22Rv1 (cell line): ENCODE results near the gene FAM193B.

Experiments used
- H3K27ac ChIP-seq: fragments of 450-650 bp; 2 replicates; pipeline ENCODE4 v1.5.1; 2017
- ZFX ChIP-seq: fragments of 450-650 bp; IDR thresholded peaks from 2 replicates; pipeline ENCODE4 v1.6.1; 2017; ENCODE audit warnings: antibody characterized with exemption, borderline replicate concordance
- TF ChIP-seq, protein P1 (sequence below): fragments of 450-650 bp; IDR thresholded peaks from 2 replicates; pipeline ENCODE4 v1.5.1; 2017; ENCODE audit warnings: mild to moderate bottlenecking

FAM193B gene

DNA sequence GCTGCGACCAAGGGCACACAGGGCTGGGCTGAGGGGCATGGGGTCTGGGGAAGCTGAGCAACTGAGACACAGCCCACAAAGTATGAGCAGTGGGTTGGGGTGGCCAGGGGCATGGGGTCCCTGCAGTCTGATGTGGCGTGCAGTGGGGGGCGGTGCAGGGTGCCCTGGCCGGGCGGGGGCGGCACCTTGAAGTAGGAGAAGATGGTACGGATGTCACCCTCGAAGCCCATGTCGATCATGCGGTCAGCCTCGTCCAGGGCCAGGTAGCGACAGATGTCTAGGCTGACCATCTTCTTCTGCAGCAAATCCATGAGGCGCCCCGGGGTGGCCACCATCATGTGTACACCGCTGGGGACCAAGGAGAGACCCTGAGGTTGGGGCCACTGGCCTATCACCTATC is 40.9 kb downstream of the FAM193B start:
- no peak for TF ChIP-seq ZFX
- TF ChIP-seq, protein P1, sequence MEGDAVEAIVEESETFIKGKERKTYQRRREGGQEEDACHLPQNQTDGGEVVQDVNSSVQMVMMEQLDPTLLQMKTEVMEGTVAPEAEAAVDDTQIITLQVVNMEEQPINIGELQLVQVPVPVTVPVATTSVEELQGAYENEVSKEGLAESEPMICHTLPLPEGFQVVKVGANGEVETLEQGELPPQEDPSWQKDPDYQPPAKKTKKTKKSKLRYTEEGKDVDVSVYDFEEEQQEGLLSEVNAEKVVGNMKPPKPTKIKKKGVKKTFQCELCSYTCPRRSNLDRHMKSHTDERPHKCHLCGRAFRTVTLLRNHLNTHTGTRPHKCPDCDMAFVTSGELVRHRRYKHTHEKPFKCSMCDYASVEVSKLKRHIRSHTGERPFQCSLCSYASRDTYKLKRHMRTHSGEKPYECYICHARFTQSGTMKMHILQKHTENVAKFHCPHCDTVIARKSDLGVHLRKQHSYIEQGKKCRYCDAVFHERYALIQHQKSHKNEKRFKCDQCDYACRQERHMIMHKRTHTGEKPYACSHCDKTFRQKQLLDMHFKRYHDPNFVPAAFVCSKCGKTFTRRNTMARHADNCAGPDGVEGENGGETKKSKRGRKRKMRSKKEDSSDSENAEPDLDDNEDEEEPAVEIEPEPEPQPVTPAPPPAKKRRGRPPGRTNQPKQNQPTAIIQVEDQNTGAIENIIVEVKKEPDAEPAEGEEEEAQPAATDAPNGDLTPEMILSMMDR, result no peak

GRCh38 chr5:177512736-177513380 is 41.5 kb downstream of the FAM193B start:
- no peak for TF ChIP-seq ZFX
- TF ChIP-seq, protein P1, result no peak

More for the DNA sequence above, 40.9 kb downstream of the FAM193B start:
- no peak overlapping the region for H3K27ac ChIP-seq

DNA sequence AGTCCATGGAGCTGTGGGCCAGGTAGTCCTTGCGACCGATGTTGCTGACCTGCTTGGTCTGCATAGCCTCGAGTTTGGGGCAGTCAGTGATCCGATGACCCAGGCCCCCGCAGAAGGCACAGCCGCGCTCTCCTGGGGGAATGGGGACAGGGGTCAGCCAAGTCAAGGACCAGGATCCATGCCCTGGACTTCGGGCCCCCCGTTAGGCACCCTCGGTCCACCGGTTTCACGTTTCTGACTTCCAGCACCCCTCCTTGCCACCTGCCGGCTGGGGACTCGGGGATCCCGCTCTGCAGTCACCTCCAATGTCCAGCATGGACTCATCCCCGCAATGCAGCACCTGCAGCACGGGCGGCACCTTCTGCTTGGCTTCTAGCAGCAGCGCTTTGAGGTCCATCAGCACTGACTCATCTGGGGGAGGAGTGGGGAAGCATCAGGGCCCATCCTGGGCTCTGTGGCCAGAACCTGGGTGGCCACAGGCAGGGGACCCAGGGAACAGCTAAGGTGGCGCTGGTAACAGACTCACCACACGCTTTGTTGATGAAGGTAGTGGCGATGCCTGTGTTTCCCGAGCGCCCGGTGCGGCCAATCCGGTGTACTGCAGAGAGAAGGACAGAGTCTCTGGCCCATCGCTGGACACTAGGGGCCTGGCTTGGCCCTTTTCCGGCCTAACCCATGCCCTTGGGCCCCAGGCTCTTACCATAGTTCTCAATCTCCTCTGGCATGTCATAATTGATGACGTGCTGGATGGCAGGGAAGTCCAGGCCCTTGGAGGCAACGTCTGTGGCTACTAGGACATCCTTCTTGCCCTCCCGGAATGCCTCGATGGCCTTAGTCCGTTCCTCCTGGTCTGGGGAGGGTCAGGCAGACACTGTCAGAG is 42.3 kb downstream of the FAM193B start:
- H3K27ac ChIP-seq, result no peak overlapping the region
- TF ChIP-seq, protein P1, result no peak
- no peak for TF ChIP-seq ZFX

More at GRCh38 chr5:177512736-177513380, 41.5 kb downstream of the FAM193B start:
- no peak overlapping the region for H3K27ac ChIP-seq

- TF ChIP-seq ZFX, result no peak
- TF ChIP-seq, protein P1, result no peak
- no peak overlapping the region for H3K27ac ChIP-seq
These were observed 43.2 kb downstream of the FAM193B start for GRCh38 chr5:177511181-177511580.

- TF ChIP-seq ZFX, result no peak
- TF ChIP-seq, protein P1, result no peak
- no peak overlapping the region for H3K27ac ChIP-seq
These were observed 43.8 kb downstream of the FAM193B start for GRCh38 chr5:177510567-177511053.

GRCh38 chr5:177509991-177510566 is 44.3 kb downstream of the FAM193B start:
- H3K27ac ChIP-seq, result no peak overlapping the region
- no peak for TF ChIP-seq ZFX
- TF ChIP-seq, protein P1, result no peak

- no peak within 1 kb of the TSS for H3K27ac ChIP-seq
- TF ChIP-seq ZFX, result no peak
- TF ChIP-seq, protein P1, result no peak
These were observed 44.9 kb downstream of the FAM193B start, which contains the start of gene DOK3 for GRCh38 chr5:177509381-177509951. DOK3 (minus strand) TSS chr5:177509826; CDS start chr5:177509540, 286 bp downstream.
